HL-60 (cell line): ENCODE measurements around the gene POLR1G.

Source experiments
- CTCF ChIP-seq: IDR thresholded peaks from one replicate; pipeline ENCODE4 v1.5.1; 2011; ENCODE audit warnings: low read length, control low read depth, inconsistent platforms; ENCODE audit not compliant: insufficient read depth
- POLR2AphosphoS5 ChIP-seq: IDR thresholded peaks from 2 replicates; pipeline ENCODE4 v1.6.1; 2012; ENCODE audit warnings: low read depth
- REST ChIP-seq: IDR thresholded peaks from 2 replicates; pipeline ENCODE4 v1.6.1; 2012; ENCODE audit warnings: low read depth; ENCODE audit not compliant: insufficient replicate concordance

- no peak for TF ChIP-seq CTCF
- no peak for TF ChIP-seq POLR2AphosphoS5
- no peak for TF ChIP-seq REST
These were observed 38.3 kb upstream of the POLR1G start for GRCh38 chr19:45368127-45368526.
